Prostate gland (tissue), 2 donors: ENCODE measurements around the gene ATRN.

Source experiments
- CTCF ChIP-seq, 4 experiments: fragments of 200-600 bp in 2 of 4; fragments of 450-650 bp in 2 of 4; sonication (generic) in 2 of 4; IDR thresholded peaks; 1 replicate in 3 of 4; 2 replicates in 1 of 4; pipeline ENCODE4 v1.5.1; 2016 to 2019; ENCODE audit warnings: antibody characterized with exemption in 4 of 4, mild to moderate bottlenecking in 2 of 4, moderate library complexity in 2 of 4
- POLR2A ChIP-seq: fragments of 450-650 bp; IDR thresholded peaks from one replicate; pipeline ENCODE4 v1.6.1; 2016; ENCODE audit warnings: antibody characterized with exemption, mild to moderate bottlenecking
- POLR2AphosphoS5 ChIP-seq: sonication (generic); formaldehyde crosslinking; IDR thresholded peaks from one replicate; pipeline ENCODE4 v1.6.1; 2017; ENCODE audit warnings: antibody characterized with exemption

GRCh38 chr20:3483309-3483708 is 12.5 kb downstream of the ATRN start:
- TF ChIP-seq POLR2A, result no peak
- TF ChIP-seq CTCF (IDR thresholded peaks at IDR 0.05), result no peak
- no peak for TF ChIP-seq POLR2AphosphoS5
